HepG2 (cell line): ENCODE measurements around the gene USP30. TPM values are rescaled to one million over a fixed set of nuclear protein-coding genes. Genes with fewer than 3 reads are reported as not detected.
A peak's percentile ranks its signal among the peaks of the same experiment; 100 is the strongest.

Experiments used
- AGO1 ChIP-seq: fragments of 200-400 bp; formaldehyde crosslinking; IDR thresholded peaks from 2 replicates; pipeline ENCODE4 v1.6.1; 2017; ENCODE audit warnings: mild to moderate bottlenecking, low read depth, low read length, moderate library complexity; ENCODE audit not compliant: poor library complexity, severe bottlenecking
- CBX2 ChIP-seq, 2 experiments: fragments of 200-600 bp in 1 of 2; sonication (generic); formaldehyde crosslinking in 1 of 2; IDR thresholded peaks; 2 replicates each; pipeline versions ENCODE4 v1.7.0 to v1.8.1; 2018 to 2022; ENCODE audit warnings: low read depth in 2 of 2, low read length in 1 of 2, mild to moderate bottlenecking in 1 of 2, missing genetic modification reagents in 1 of 2
- IRF2 ChIP-seq: IDR thresholded peaks from 2 replicates; pipeline ENCODE4 v1.6.1; 2018; ENCODE audit warnings: missing genetic modification reagents, missing compliant biosample characterization
- JUND ChIP-seq: sonication (generic); formaldehyde crosslinking; IDR thresholded peaks from 2 replicates; pipeline ENCODE4 v1.8.0; 2022; ENCODE audit warnings: mild to moderate bottlenecking, missing genetic modification reagents
- KDM2A ChIP-seq: sonication (generic); formaldehyde crosslinking; IDR thresholded peaks from 2 replicates; pipeline ENCODE4 v1.4.0; 2020; ENCODE audit warnings: low read depth, missing genetic modification reagents, borderline replicate concordance
- KLF12 ChIP-seq: sonication (generic); formaldehyde crosslinking; IDR thresholded peaks from 2 replicates; pipeline ENCODE4 v1.4.0; 2020; ENCODE audit warnings: missing genetic modification reagents, borderline replicate concordance
- MAFK ChIP-seq, 2 experiments: IDR thresholded peaks in 1 of 2; conservative IDR thresholded peaks in 1 of 2; 2 replicates each; pipeline ENCODE4 v1.6.1; 2011; ENCODE audit warnings: improper control_type of control experiment in 2 of 2, low read length in 2 of 2
- MED1 ChIP-seq: sonication (generic); formaldehyde crosslinking; IDR thresholded peaks from 2 replicates; pipeline ENCODE4 v1.4.0; 2020; ENCODE audit warnings: missing genetic modification reagents
- MTA1 ChIP-seq: sonication (generic); formaldehyde crosslinking; IDR thresholded peaks from 2 replicates; pipeline ENCODE4 v1.4.0; 2020; ENCODE audit warnings: missing genetic modification reagents, mild to moderate bottlenecking, borderline replicate concordance
- POLR2AphosphoS2 ChIP-seq: IDR thresholded peaks from 2 replicates; pipeline ENCODE4 v1.6.1; 2011; ENCODE audit warnings: low read depth, low read length, improper control_type of control experiment
- RORA ChIP-seq: sonication (generic); formaldehyde crosslinking; IDR thresholded peaks from 2 replicates; pipeline ENCODE4 v1.5.0; 2020; ENCODE audit warnings: mild to moderate bottlenecking, missing genetic modification reagents, moderate library complexity
- SNRNP70 ChIP-seq: fragments of 200-400 bp; formaldehyde crosslinking; IDR thresholded peaks from 2 replicates; pipeline ENCODE4 v1.6.1; 2017; ENCODE audit warnings: mild to moderate bottlenecking, low read depth, low read length, moderate library complexity
- SPEN ChIP-seq: sonication (generic); formaldehyde crosslinking; IDR thresholded peaks from 2 replicates; pipeline ENCODE4 v1.5.1; 2020; ENCODE audit warnings: low read depth, mild to moderate bottlenecking, missing genetic modification reagents
- ZNF207 ChIP-seq: fragments of 450-650 bp; IDR thresholded peaks from 2 replicates; pipeline ENCODE4 v1.6.1; 2016; ENCODE audit warnings: antibody characterized with exemption, borderline replicate concordance
- ZNF350 ChIP-seq: sonication (generic); formaldehyde crosslinking; IDR thresholded peaks from 2 replicates; pipeline ENCODE4 v1.4.0; 2020; ENCODE audit warnings: mild to moderate bottlenecking, low read depth, missing genetic modification reagents, borderline replicate concordance
- ZNF570 ChIP-seq: sonication (generic); formaldehyde crosslinking; IDR thresholded peaks from 2 replicates; pipeline ENCODE4 v1.4.0; 2020; ENCODE audit warnings: mild to moderate bottlenecking, missing genetic modification reagents, borderline replicate concordance
- ZNF652 ChIP-seq: IDR thresholded peaks from 2 replicates; pipeline ENCODE4 v1.6.1; 2016; ENCODE audit warnings: low read depth, borderline replicate concordance
- ZNF703 ChIP-seq: sonication (generic); formaldehyde crosslinking; IDR thresholded peaks from 2 replicates; pipeline ENCODE4 v1.5.1; 2020; ENCODE audit warnings: missing genetic modification reagents, mild to moderate bottlenecking, moderate library complexity, borderline replicate concordance
- ZNF850 ChIP-seq: sonication (generic); formaldehyde crosslinking; conservative IDR thresholded peaks from 2 replicates; pipeline ENCODE4 v1.9.0; 2021; ENCODE audit warnings: mild to moderate bottlenecking, missing genetic modification reagents
- polyA plus RNA-seq, 8 experiments: library from polyadenylated mRNA; depleted of rRNA in 3 of 8; stranded (reverse) in 7 of 8; unstranded in 1 of 8; fragments of >200 nt; fragmentation: Illumina TruSeq in 4 of 8; extraction: Trizol in 4 of 8; gene quantifications; 2 replicates each; pipeline versions ENCODE4 v1.2.1 to v1.2.3, GENCODE V29; 2011 to 2016; ENCODE audit warnings: low read depth in 4 of 8, missing spikeins in 1 of 8, mixed read lengths in 1 of 8; ENCODE audit not compliant: insufficient read depth in 1 of 8
- total RNA-seq, 5 experiments: library from RNA; depleted of rRNA; stranded (reverse); fragments of >200 nt; fragmentation: Illumina TruSeq; extraction: Trizol; gene quantifications; 2 replicates each; pipeline ENCODE4 v1.2.3, GENCODE V29; 2016; ENCODE audit warnings: low read depth in 1 of 5
- TF ChIP-seq, protein P1 (sequence below): sonication (generic); formaldehyde crosslinking; IDR thresholded peaks from 2 replicates; pipeline ENCODE4 v1.5.0; 2020; ENCODE audit warnings: mild to moderate bottlenecking, missing genetic modification reagents, borderline replicate concordance
- TF ChIP-seq, protein P2 (sequence below): sonication (generic); formaldehyde crosslinking; IDR thresholded peaks from 2 replicates; pipeline ENCODE4 v1.8.1; 2023; ENCODE audit warnings: mild to moderate bottlenecking, inconsistent platforms, moderate library complexity, missing genetic modification reagents, borderline replicate concordance

The USP30 gene
- total and polyA plus RNA-seq, 2 of the 13 experiments (the other 11 are each of a cell fraction or from before 2014, with no cell fraction given): 11.2 to 20.8 TPM

DNA sequence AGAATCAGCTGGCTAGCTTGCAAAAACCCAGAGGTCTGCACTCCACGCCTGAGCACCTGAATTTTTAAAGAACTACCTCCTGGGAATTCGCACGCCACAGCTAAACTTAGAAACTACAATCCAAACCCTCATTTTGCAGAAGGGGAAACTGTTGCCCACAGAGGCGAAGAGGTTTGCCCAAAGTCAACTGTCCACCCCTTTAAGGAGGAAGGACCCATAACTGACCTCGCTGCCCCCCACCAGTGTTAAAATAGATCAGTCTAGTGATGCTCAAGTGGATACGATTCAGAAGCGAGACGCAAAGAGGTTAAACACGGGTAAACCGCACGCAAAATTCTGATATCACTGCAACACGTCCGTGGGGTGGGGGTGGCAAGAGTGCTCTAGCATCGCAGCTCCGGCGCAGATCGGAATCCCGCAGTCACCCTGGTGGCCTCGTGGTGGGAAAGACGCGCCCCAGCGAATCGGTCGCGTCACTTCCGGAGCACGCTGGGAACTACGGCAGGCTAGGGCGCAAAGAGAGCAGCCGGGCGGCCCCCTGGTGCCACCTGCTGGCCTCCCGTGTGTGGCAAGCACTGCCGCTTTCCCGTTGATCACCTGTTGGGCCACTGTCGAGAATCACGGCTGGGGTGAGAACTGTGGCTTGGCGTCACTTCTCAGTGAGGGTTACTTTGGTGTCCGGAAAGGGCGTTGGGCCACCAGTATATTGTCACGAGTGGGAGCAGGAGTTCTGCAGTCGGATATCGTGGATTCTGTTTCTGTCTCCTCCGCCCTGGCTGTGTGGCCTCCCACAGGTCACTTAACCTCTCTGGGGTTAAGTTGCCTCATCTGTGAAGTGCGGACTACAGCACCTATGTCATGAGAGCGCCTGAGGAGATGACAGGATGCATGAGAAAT is 40.9 kb downstream of the USP30 start, which contains the start of gene ALKBH2 (continued):
- TF ChIP-seq, protein P1, sequence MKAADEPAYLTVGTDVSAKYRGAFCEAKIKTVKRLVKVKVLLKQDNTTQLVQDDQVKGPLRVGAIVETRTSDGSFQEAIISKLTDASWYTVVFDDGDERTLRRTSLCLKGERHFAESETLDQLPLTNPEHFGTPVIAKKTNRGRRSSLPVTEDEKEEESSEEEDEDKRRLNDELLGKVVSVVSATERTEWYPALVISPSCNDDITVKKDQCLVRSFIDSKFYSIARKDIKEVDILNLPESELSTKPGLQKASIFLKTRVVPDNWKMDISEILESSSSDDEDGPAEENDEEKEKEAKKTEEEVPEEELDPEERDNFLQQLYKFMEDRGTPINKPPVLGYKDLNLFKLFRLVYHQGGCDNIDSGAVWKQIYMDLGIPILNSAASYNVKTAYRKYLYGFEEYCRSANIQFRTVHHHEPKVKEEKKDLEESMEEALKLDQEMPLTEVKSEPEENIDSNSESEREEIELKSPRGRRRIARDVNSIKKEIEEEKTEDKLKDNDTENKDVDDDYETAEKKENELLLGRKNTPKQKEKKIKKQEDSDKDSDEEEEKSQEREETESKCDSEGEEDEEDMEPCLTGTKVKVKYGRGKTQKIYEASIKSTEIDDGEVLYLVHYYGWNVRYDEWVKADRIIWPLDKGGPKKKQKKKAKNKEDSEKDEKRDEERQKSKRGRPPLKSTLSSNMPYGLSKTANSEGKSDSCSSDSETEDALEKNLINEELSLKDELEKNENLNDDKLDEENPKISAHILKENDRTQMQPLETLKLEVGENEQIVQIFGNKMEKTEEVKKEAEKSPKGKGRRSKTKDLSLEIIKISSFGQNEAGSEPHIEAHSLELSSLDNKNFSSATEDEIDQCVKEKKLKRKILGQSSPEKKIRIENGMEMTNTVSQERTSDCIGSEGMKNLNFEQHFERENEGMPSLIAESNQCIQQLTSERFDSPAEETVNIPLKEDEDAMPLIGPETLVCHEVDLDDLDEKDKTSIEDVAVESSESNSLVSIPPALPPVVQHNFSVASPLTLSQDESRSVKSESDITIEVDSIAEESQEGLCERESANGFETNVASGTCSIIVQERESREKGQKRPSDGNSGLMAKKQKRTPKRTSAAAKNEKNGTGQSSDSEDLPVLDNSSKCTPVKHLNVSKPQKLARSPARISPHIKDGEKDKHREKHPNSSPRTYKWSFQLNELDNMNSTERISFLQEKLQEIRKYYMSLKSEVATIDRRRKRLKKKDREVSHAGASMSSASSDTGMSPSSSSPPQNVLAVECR: peak; percentile 95
- TF ChIP-seq ZNF350 (CRISPR knock-in tag): peak; percentile 95
- peak; percentile 98 for TF ChIP-seq SPEN (CRISPR knock-in tag)
- TF ChIP-seq MAFK (conservative IDR thresholded peaks at IDR 0.05 in 1 of 2, IDR thresholded peaks at IDR 0.05 in 1 of 2; ENCODE audit: low read length in 2 of 2): no peak
- TF ChIP-seq KLF12: no peak
- TF ChIP-seq, protein P2, sequence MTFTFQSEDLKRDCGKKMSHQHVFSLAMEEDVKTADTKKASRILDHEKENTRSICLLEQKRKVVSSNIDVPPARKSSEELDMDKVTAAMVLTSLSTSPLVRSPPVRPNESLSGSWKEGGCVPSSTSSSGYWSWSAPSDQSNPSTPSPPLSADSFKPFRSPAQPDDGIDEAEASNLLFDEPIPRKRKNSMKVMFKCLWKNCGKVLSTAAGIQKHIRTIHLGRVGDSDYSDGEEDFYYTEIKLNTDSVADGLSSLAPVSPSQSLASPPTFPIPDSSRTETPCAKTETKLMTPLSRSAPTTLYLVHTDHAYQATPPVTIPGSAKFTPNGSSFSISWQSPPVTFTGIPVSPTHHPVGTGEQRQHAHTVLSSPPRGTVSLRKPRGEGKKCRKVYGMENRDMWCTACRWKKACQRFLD (CRISPR knock-in tag): no peak
- no peak; the same call in 1 of the 2 replicates for TF ChIP-seq ZNF652 (CRISPR knock-in tag)
- no peak for TF ChIP-seq ZNF703
- peak; percentile 75; the same call in 1 of the 2 replicates for TF ChIP-seq MED1 (CRISPR knock-in tag)
- TF ChIP-seq JUND (CRISPR knock-in tag): no peak
- no peak; the same call in 1 of the 2 replicates for TF ChIP-seq ZNF570 (CRISPR knock-in tag)
- no peak for TF ChIP-seq RORA
- no peak for TF ChIP-seq ZNF207
- TF ChIP-seq POLR2AphosphoS2: no peak
- TF ChIP-seq SNRNP70: no peak
- TF ChIP-seq AGO1: peak; percentile 59
- TF ChIP-seq KDM2A (CRISPR knock-in tag): peak; percentile 98
- 0 out of 2 replicates have a peak, but pooled peaks have one; percentile 35 for TF ChIP-seq ZNF850
- TF ChIP-seq CBX2 (IDR thresholded peaks at IDR 0.05; ENCODE audit: low read depth, low read length): no peak
- peak; percentile 93; the same call in 1 of the 2 replicates for TF ChIP-seq CBX2 (CRISPR knock-in tag; IDR thresholded peaks at IDR 0.05; ENCODE audit: low read depth)
- TF ChIP-seq IRF2 (CRISPR knock-in tag): peak; percentile 96
- peak; percentile 73; the same call in 1 of the 2 replicates for TF ChIP-seq MTA1 (CRISPR knock-in tag)
